HUDEP-2 (cell line): ENCODE measurements around the gene CHRM4.
A peak's percentile ranks its signal among the peaks of the same experiment; 100 is the strongest.

ENCODE experiments used
- DNase-seq, 76 experiments: peaks; one replicate each; lab custom pipeline; 2025; ENCODE audit not compliant: unreplicated experiment in 76 of 76; lab: John Stamatoyannopoulos, UW

CHRM4 gene

GRCh38 chr11:46351148-46351547 lies 40.4 kb downstream of the CHRM4 start:
- no peak for DNase-seq

GRCh38 chr11:46350695-46351094 lies 40.9 kb downstream of the CHRM4 start:
- DNase-seq = no peak

GRCh38 chr11:46348566-46349401 lies 42.8 kb downstream of the CHRM4 start:
- no peak for DNase-seq

- peak in 1 of 76 experiments; percentile 23 for DNase-seq
Observed at GRCh38 chr11:46347637-46348311, 43.8 kb downstream of the CHRM4 start.

GRCh38 chr11:46346886-46347636 lies 44.5 kb downstream of the CHRM4 start, which contains the start of gene DGKZ:
TSS of gene DGKZ (plus strand) at chr11:46347463. CDS start at chr11:46347660, 197 bp downstream.
- DNase-seq = peak in 68 of 76 experiments; percentile 20 to 88 (median 72)

GRCh38 chr11:46345881-46346484 lies 45.6 kb downstream of the CHRM4 start:
- DNase-seq = no peak

GRCh38 chr11:46345131-46345597 lies 46.4 kb downstream of the CHRM4 start:
- DNase-seq = no peak

- no peak for DNase-seq
Observed at GRCh38 chr11:46343520-46343919, 48.1 kb downstream of the CHRM4 start.

- no peak for DNase-seq
Observed at GRCh38 chr11:46342239-46342638, 49.3 kb downstream of the CHRM4 start.

- no peak for DNase-seq
Observed at GRCh38 chr11:46341454-46341853, 50.1 kb downstream of the CHRM4 start.

- DNase-seq = no peak
Observed at GRCh38 chr11:46339816-46340215, 51.8 kb downstream of the CHRM4 start.

GRCh38 chr11:46338988-46339666 lies 52.4 kb downstream of the CHRM4 start:
- DNase-seq = no peak

GRCh38 chr11:46338636-46338987 lies 53.0 kb downstream of the CHRM4 start:
- DNase-seq = no peak

- DNase-seq = no peak
Observed at GRCh38 chr11:46337626-46338345, 53.8 kb downstream of the CHRM4 start.

- peak in 3 of 76 experiments; percentile 9 to 32 (median 16) for DNase-seq
Observed at GRCh38 chr11:46336563-46337180, 54.9 kb downstream of the CHRM4 start.

GRCh38 chr11:46335890-46336562 lies 55.5 kb downstream of the CHRM4 start:
- DNase-seq = no peak

GRCh38 chr11:46335271-46335670 lies 56.3 kb downstream of the CHRM4 start:
- no peak for DNase-seq

- DNase-seq = no peak
Observed at GRCh38 chr11:46334211-46334610, 57.4 kb downstream of the CHRM4 start.
